CD4-positive, alpha-beta T cell treated with Interleukin-6 for 4 hours (primary cell): ENCODE data around the gene IDUA.
A peak's percentile ranks its signal among the peaks of the same experiment; 100 is the strongest.
"Not testable (repeated sequence)": the region's sequence is repeated elsewhere in the genome, so short reads cannot be mapped to it uniquely, and the experiment has no call there.

ENCODE experiments used
- DNase-seq: peaks from one replicate; pipeline ENCODE4 v3.0.0-alpha.2; 2020; ENCODE audit warnings: mixed read lengths

Gene IDUA

GRCh38 chr4:987624-988513 lies 1.0 kb downstream of the IDUA start:
- no peak for DNase-seq

GRCh38 chr4:988726-989721 lies 2.2 kb downstream of the IDUA start:
- no peak for DNase-seq

GRCh38 chr4:989722-990471 lies 3.1 kb downstream of the IDUA start:
- DNase-seq: no peak

- no peak for DNase-seq
Observed at GRCh38 chr4:990746-991367, 4.0 kb downstream of the IDUA start.

GRCh38 chr4:991451-992296 lies 4.8 kb downstream of the IDUA start:
- no peak for DNase-seq

GRCh38 chr4:992297-993110 lies 5.7 kb downstream of the IDUA start:
- no peak for DNase-seq

GRCh38 chr4:993111-994029 lies 6.5 kb downstream of the IDUA start, which contains the start of gene SLC26A1:
Gene SLC26A1, minus strand, starts transcription at chr4:993404. Its CDS starts 1,701 bp downstream, at chr4:991703.
- no peak for DNase-seq

GRCh38 chr4:995311-996026 lies 8.6 kb downstream of the IDUA start:
- DNase-seq: peak; percentile 1

- no peak for DNase-seq
Observed at GRCh38 chr4:996030-996996, 9.5 kb downstream of the IDUA start.

GRCh38 chr4:996997-997374 lies 10.1 kb downstream of the IDUA start:
- DNase-seq: no peak

- DNase-seq: peak; percentile 19
Observed at GRCh38 chr4:997375-998071, 10.7 kb downstream of the IDUA start.

- no peak for DNase-seq
Observed at GRCh38 chr4:998096-998691, 11.3 kb downstream of the IDUA start.

GRCh38 chr4:999240-999863 lies 12.5 kb downstream of the IDUA start:
- DNase-seq: not testable (repeated sequence)

- no peak for DNase-seq
Observed at GRCh38 chr4:999882-1000425, 13.1 kb downstream of the IDUA start.

GRCh38 chr4:1000686-1001260 lies 13.9 kb downstream of the IDUA start:
- no peak for DNase-seq
